WTC11 (cell line): ENCODE results near the gene PALD1.

Experiments used
- ATF3 ChIP-seq: sonication (generic); formaldehyde crosslinking; conservative IDR thresholded peaks from 2 replicates; pipeline ENCODE4 v1.8.1; 2022; ENCODE audit warnings: mild to moderate bottlenecking, missing genetic modification reagents
- TF ChIP-seq, protein P1 (sequence below): fragments of 200-600 bp; IDR thresholded peaks from 2 replicates; pipeline ENCODE4 v1.8.0; 2022; ENCODE audit warnings: antibody characterized with exemption

GRCh38 chr10:70604106-70604505 is 125.5 kb downstream of the PALD1 start:
- TF ChIP-seq, protein P1, sequence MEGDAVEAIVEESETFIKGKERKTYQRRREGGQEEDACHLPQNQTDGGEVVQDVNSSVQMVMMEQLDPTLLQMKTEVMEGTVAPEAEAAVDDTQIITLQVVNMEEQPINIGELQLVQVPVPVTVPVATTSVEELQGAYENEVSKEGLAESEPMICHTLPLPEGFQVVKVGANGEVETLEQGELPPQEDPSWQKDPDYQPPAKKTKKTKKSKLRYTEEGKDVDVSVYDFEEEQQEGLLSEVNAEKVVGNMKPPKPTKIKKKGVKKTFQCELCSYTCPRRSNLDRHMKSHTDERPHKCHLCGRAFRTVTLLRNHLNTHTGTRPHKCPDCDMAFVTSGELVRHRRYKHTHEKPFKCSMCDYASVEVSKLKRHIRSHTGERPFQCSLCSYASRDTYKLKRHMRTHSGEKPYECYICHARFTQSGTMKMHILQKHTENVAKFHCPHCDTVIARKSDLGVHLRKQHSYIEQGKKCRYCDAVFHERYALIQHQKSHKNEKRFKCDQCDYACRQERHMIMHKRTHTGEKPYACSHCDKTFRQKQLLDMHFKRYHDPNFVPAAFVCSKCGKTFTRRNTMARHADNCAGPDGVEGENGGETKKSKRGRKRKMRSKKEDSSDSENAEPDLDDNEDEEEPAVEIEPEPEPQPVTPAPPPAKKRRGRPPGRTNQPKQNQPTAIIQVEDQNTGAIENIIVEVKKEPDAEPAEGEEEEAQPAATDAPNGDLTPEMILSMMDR: no peak
- TF ChIP-seq ATF3 (CRISPR knock-in tag): no peak
